Adrenal gland (tissue), 5 donors: ENCODE measurements around the gene MOV10L1.

Experiments used
- POLR2A ChIP-seq, 2 donors: fragments of 450-650 bp; IDR thresholded peaks; one replicate each; pipeline ENCODE4 v1.6.1; 2017; ENCODE audit warnings: antibody characterized with exemption in 2 of 2, mild to moderate bottlenecking in 2 of 2, moderate library complexity in 1 of 2
- TF ChIP-seq, protein P1 (sequence below), 6 experiments: fragments of 450-650 bp in 4 of 6; fragments of 200-600 bp in 2 of 6; sonication (generic) in 1 of 6; IDR thresholded peaks; 1 replicate in 5 of 6; 2 replicates in 1 of 6; pipeline versions ENCODE4 v1.5.1 to v1.8.0; 2016 to 2021; ENCODE audit warnings: antibody characterized with exemption in 6 of 6, mild to moderate bottlenecking in 2 of 6, moderate library complexity in 1 of 6
- donor health status: DM: no; HTN: no; CAD: no.

DNA sequence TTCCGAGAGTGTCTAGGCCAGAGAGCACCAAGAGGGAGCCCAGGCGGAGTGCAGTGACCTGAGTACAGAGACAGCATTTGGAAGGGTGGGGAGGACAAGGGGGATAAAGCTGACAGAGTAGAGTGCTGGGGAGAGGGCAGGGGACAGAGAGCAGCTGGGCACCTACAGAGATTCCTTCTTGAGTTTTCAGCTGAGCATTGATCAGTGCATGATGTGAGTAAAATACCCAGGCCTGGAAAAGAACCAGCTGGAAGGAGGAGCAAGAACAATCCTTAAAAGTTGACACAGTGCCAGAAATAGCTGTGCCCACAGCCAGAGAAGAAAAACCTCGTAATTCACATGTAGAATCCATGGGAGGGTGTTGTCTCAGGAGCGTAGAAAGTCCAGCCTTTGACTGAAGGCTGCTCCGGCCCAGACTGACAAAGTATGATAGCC is 46.8 kb downstream of the MOV10L1 start:
- no peak for TF ChIP-seq POLR2A (IDR thresholded peaks at IDR 0.05)
- TF ChIP-seq, protein P1, sequence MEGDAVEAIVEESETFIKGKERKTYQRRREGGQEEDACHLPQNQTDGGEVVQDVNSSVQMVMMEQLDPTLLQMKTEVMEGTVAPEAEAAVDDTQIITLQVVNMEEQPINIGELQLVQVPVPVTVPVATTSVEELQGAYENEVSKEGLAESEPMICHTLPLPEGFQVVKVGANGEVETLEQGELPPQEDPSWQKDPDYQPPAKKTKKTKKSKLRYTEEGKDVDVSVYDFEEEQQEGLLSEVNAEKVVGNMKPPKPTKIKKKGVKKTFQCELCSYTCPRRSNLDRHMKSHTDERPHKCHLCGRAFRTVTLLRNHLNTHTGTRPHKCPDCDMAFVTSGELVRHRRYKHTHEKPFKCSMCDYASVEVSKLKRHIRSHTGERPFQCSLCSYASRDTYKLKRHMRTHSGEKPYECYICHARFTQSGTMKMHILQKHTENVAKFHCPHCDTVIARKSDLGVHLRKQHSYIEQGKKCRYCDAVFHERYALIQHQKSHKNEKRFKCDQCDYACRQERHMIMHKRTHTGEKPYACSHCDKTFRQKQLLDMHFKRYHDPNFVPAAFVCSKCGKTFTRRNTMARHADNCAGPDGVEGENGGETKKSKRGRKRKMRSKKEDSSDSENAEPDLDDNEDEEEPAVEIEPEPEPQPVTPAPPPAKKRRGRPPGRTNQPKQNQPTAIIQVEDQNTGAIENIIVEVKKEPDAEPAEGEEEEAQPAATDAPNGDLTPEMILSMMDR (IDR thresholded peaks at IDR 0.05) = no peak
